DMS153 (cell line): ENCODE data around the gene CELA2A.
A peak's percentile ranks its signal among the peaks of the same experiment; 100 is the strongest.
"Not testable (repeated sequence)": the region's sequence is repeated elsewhere in the genome, so short reads cannot be mapped to it uniquely, and the experiment has no call there.

Experiments used
- DNase-seq: peaks from one replicate; lab custom pipeline; 2025; lab: John Stamatoyannopoulos, UW

CELA2A gene

GRCh38 chr1:15500184-15501178 is 43.9 kb downstream of the CELA2A start:
- no peak for DNase-seq

GRCh38 chr1:15501208-15502032 is 44.9 kb downstream of the CELA2A start:
- DNase-seq, result peak; percentile 39

GRCh38 chr1:15504436-15504835 is 47.9 kb downstream of the CELA2A start:
- no peak for DNase-seq

GRCh38 chr1:15506831-15507230 is 50.3 kb downstream of the CELA2A start:
- DNase-seq, result no peak

GRCh38 chr1:15507278-15507677 is 50.7 kb downstream of the CELA2A start:
- DNase-seq, result no peak

- no peak for DNase-seq
Measured at GRCh38 chr1:15508700-15509487, 52.4 kb downstream of the CELA2A start.

GRCh38 chr1:15509586-15509985 is 53.1 kb downstream of the CELA2A start:
- no peak for DNase-seq

- no peak for DNase-seq
Measured at GRCh38 chr1:15510611-15511405, 54.3 kb downstream of the CELA2A start.

- no peak for DNase-seq
Measured at GRCh38 chr1:15513192-15513591, 56.7 kb downstream of the CELA2A start.

GRCh38 chr1:15513919-15514318 is 57.4 kb downstream of the CELA2A start:
- DNase-seq, result no peak

- DNase-seq, result not testable (repeated sequence)
Measured at GRCh38 chr1:15514557-15514956, 58.0 kb downstream of the CELA2A start.

- peak; percentile 8 for DNase-seq
Measured at GRCh38 chr1:15515022-15515663, 58.6 kb downstream of the CELA2A start.

GRCh38 chr1:15519625-15520024 is 63.1 kb downstream of the CELA2A start:
- DNase-seq, result no peak

GRCh38 chr1:15521206-15521906 is 64.8 kb downstream of the CELA2A start:
- not testable (repeated sequence) for DNase-seq
